ENCODE data around the gene ZNF593.
A peak's percentile ranks its signal among the peaks of the same experiment; 100 is the strongest.

Gene ZNF593

DNA sequence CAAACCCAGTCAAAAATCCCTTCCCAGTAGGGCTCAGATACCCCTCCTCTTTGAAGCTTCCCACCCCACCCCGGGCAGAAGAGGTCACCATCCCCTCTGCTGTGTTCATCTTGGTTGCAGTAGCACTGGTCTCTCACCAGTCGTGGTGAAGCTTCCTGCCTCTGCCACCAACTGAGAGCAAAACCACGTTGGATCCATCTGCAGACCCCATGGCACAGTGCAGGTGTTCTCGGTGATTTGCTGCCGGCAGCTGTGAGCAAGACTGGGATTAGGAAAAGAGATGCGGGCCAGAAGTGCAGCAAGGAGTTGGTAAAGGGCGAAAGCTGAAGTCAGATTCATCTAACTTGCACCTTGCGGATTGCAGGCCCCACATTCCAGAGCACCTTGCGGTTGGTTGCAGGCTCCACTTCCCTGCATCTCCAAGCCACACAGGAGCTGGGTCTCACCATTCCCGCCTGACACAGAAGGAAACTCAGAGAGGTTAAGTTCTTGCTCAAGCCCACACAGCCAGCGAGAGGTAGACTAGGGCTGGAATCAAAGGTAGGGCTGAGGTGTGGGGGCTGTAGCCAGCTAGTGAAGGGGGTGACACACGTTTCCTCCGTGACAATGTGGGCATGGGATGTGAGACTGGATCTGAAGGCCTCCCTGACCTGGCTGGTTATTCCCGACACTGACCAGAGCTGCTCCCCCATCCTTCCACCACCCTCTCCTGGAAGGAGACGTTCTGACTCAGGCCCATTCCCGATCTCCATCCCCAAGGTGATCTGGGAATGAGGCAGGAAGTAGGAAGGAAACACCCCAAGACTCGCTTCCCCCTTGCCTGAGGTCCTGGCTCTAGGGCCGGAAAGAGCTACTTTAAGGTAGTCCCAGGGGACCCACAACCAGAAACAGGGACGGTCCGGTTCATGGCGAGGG is 14.1 kb upstream of the ZNF593 start:
- Histone ChIP-seq H3K4me2 (ENCODE audit: low read length) (no peak overlapping the region), H3K27me3 (ENCODE audit: control insufficient read depth, insufficient read depth, low read length) (peaks cover 52% of the 10 kb centered on the region), H3K36me3 (ENCODE audit: insufficient read depth, low read length) (no peaks in the 10 kb centered on the region), H3K9me3 (replicated peaks; ENCODE audit: low read length) (no peaks in the 10 kb centered on the region), H3K4me1 (ENCODE audit: control insufficient read depth, insufficient read depth, low read length) (no peaks in the 10 kb centered on the region), H3K4me3 (ENCODE audit: low read length) (no peak overlapping the region), H3K9ac (ENCODE audit: low read depth, low read length) (no peak overlapping the region)

DNA sequence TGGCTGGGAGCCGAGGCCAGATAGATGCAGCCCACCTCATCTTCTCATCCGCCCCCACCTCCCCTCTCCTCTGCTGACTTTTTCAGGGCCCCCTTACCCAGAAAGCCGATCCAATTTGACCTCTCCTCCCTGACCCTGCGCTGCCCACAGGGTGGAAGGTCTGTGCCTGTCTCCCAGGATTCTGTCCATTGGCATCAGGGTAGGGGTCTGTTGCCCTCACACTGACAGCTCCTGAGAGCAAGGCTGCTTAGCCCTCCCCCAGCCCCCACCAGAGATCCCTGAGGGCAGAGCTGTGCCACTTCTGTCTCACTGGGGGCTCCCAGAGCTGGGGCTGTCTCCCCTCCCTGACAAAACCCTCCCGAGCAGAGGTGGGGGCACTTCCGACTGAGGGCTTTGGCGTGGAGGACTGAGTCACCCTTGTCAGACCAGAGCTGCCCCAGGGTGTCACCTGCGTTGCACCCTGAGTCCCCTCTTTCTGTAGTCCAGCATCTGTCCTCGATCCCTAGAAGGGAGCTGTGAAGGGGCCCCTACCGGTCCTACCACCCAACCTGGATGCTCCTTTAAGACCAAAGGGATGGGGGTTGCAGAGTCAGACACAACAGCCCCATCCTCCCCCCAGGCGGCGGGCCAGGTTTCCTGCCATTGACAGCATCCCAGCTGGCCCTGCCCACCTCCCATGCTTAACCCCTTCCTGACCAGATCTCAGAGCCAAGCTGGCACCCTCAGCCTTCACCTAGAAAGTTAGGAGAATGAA is 13.2 kb upstream of the ZNF593 start:
- Histone ChIP-seq H3K9me3 (replicated peaks; ENCODE audit: low read length) (no peaks in the 10 kb centered on the region), H3K4me1 (ENCODE audit: control insufficient read depth, insufficient read depth, low read length) (peaks cover 4% of the 10 kb centered on the region), H3K4me2 (ENCODE audit: low read length) (no peak overlapping the region), H3K4me3 (ENCODE audit: low read length) (no peak overlapping the region), H3K9ac (ENCODE audit: low read depth, low read length) (no peak overlapping the region), H3K27me3 (ENCODE audit: control insufficient read depth, insufficient read depth, low read length) (peaks cover 55% of the 10 kb centered on the region), H3K36me3 (ENCODE audit: insufficient read depth, low read length) (no peaks in the 10 kb centered on the region)

DNA sequence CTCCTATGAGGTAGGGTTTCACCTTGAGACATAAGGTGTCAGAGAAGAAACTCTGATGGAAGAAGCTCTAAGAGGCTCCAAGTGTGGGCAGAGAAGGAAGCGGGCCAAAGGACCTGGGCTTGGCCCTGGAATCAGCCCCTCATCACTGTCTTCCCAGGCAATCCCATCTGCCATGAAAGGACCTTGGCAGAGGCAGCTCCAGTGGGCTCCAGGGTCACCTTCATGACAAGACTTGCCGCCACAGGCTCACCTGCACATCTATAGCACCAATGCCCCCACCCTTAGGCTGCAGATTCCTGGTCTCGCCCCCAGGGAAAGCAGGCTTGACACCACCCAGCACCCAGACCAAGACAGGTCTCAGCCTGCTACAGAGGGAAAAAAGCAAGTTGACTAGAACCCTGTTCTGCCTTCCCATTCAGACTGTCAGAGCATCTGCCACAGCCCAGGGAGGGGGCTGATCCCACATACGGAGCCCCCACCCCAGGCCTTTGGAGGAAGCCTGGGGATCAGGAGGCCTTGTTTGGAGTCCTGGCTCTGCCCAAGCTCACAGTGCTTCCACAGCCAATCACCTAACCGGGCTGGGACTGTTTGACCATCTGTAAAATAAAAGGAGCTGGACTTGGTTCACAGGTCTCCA is 11.3 kb upstream of the ZNF593 start:
- no peak overlapping the region for H3K4me3 ChIP-seq (ENCODE audit: low read length)
- no peaks in the 10 kb centered on the region for H3K36me3 ChIP-seq (ENCODE audit: insufficient read depth, low read length)
- no peaks in the 10 kb centered on the region for H3K9me3 ChIP-seq (replicated peaks; ENCODE audit: low read length)
- peaks cover 13% of the 10 kb centered on the region for H3K4me1 ChIP-seq (ENCODE audit: control insufficient read depth, insufficient read depth, low read length)
- H3K9ac ChIP-seq (ENCODE audit: low read depth, low read length): no peak overlapping the region
- no peak overlapping the region for H3K4me2 ChIP-seq (ENCODE audit: low read length)
- peaks cover 54% of the 10 kb centered on the region for H3K27me3 ChIP-seq (ENCODE audit: control insufficient read depth, insufficient read depth, low read length)

DNA sequence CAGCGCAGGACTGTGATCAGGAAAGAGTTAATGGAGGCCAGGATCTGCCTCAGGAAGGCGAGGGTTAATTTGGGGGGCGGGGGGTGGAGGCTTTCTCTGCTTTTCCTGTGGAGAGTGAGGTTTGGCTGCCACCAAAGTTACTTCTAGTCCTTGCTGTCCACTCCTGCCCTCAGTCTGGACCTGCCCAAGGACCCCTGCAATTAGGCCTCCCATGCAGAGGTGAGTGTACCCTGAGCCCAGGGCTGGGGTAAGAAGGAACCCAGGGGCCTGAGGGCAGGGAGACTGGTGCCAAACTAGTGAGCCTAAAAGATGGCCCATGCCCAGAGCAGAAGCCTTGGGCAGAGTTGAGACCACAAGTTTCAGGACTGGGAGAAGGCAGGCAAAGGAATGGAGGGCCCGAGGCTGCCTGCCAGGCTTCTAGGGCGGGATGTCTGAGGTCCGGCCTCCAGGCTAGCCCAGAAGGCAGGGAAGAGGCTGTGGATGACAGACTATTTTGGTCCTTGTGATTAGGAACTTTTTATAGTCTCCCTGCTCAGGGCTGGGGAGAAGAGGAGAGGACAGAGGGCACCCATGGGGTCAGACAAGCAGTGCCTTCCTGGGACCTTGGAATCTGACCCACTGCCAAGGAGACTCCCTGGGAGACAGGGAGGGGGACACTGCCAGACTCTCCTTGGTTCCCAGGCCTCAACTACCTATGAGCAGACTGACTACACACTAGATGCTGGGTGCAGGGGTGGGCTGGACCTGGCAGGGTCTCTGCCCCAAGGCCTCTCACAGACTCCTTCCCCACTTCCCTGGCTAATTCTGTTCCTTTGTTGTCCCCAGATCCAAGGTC is 10.6 kb upstream of the ZNF593 start, which contains the start of gene FAM110D:
Gene FAM110D, plus strand, starts transcription at position 172 of the 835 bp plus-strand sequence. CDS start 2,213 bp downstream, outside the sequence.
- H3K4me2 ChIP-seq (ENCODE audit: low read length): no peak within 1 kb of the TSS
- H3K36me3 ChIP-seq (ENCODE audit: insufficient read depth, low read length): no peaks in the 10 kb centered on the region
- peaks cover 47% of the 10 kb centered on the region for H3K27me3 ChIP-seq (ENCODE audit: control insufficient read depth, insufficient read depth, low read length)
- no peaks in the 10 kb centered on the region for H3K9me3 ChIP-seq (replicated peaks; ENCODE audit: low read length)
- H3K9ac ChIP-seq (ENCODE audit: low read depth, low read length): no peak within 1 kb of the TSS
- no peak within 1 kb of the TSS for H3K4me3 ChIP-seq (ENCODE audit: low read length)
- H3K4me1 ChIP-seq (ENCODE audit: control insufficient read depth, insufficient read depth, low read length): peaks cover 16% of the 10 kb centered on the region

DNA sequence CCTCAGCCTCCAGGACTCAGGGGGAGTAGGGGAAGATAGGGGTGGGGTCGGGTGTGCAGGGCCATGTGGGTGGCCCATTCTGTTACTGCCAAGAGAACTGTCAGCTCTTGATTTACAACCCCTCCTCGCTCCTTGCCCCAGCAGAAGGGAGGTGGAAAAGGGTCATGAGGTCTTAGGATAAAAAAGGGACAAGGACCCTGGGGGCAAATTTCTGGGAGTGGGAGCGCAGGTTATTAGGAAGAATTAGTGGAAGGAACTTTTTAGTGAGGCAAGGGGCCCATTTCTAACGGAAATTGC is 10.0 kb upstream of the ZNF593 start:
- no peak overlapping the region for H3K4me3 ChIP-seq (ENCODE audit: low read length)
- peaks cover 45% of the 10 kb centered on the region for H3K27me3 ChIP-seq (ENCODE audit: control insufficient read depth, insufficient read depth, low read length)
- H3K4me1 ChIP-seq (ENCODE audit: control insufficient read depth, insufficient read depth, low read length): peaks cover 20% of the 10 kb centered on the region
- no peaks in the 10 kb centered on the region for H3K9me3 ChIP-seq (replicated peaks; ENCODE audit: low read length)
- H3K4me2 ChIP-seq (ENCODE audit: low read length): no peak overlapping the region
- no peak overlapping the region for H3K9ac ChIP-seq (ENCODE audit: low read depth, low read length)
- no peaks in the 10 kb centered on the region for H3K36me3 ChIP-seq (ENCODE audit: insufficient read depth, low read length)

DNA sequence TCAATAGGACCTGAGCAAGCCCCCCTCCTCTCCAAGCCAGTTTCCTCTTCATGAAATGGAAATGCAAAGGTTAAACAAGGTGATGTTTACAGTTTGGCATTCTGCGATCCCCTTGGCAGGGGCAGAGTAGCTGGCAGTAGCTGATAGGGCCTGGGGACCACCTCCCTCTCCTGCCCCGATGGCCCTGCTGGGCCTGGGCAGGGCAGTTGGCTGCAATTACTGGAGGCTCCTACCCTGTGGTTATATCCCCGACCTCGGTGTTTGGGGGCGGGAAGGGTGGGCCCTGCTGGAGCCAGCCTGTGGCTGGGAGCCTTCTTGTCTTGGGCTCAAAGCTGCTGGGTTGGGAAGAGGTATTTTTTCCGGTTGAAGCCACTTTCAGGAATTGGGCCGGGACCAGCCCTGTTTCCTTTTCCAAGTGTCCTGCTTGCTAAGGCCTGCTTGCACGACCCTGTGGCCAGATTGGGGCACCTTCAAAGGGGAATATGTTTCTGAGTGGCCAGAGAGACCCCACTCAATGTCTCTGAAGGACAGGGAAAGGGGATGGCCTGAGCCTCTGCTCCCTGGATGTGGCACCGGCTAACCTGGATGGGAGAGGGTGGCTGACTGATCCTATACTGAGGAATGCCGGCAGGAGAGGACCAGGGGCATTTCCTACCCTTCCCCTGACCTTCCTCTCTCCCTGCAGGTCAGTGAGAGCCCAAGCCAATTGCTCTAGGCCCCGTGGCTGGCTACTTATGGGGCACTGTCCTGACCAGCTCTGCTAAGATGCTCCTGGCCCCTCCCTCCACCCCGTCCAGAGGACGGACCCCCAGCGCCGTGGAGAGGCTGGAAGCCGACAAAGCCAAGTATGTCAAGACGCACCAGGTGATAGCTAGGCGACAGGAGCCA is 8.9 kb upstream of the ZNF593 start:
- H3K27me3 ChIP-seq (ENCODE audit: control insufficient read depth, insufficient read depth, low read length): peaks cover 41% of the 10 kb centered on the region
- H3K9ac ChIP-seq (ENCODE audit: low read depth, low read length): peak overlapping the region; percentile 52
- no peaks in the 10 kb centered on the region for H3K36me3 ChIP-seq (ENCODE audit: insufficient read depth, low read length)
- H3K4me2 ChIP-seq (ENCODE audit: low read length): peak overlapping the region; percentile 95
- peaks cover 20% of the 10 kb centered on the region for H3K4me1 ChIP-seq (ENCODE audit: control insufficient read depth, insufficient read depth, low read length)
- peak overlapping the region; percentile 69 for H3K4me3 ChIP-seq (ENCODE audit: low read length)
- no peaks in the 10 kb centered on the region for H3K9me3 ChIP-seq (replicated peaks; ENCODE audit: low read length)

DNA sequence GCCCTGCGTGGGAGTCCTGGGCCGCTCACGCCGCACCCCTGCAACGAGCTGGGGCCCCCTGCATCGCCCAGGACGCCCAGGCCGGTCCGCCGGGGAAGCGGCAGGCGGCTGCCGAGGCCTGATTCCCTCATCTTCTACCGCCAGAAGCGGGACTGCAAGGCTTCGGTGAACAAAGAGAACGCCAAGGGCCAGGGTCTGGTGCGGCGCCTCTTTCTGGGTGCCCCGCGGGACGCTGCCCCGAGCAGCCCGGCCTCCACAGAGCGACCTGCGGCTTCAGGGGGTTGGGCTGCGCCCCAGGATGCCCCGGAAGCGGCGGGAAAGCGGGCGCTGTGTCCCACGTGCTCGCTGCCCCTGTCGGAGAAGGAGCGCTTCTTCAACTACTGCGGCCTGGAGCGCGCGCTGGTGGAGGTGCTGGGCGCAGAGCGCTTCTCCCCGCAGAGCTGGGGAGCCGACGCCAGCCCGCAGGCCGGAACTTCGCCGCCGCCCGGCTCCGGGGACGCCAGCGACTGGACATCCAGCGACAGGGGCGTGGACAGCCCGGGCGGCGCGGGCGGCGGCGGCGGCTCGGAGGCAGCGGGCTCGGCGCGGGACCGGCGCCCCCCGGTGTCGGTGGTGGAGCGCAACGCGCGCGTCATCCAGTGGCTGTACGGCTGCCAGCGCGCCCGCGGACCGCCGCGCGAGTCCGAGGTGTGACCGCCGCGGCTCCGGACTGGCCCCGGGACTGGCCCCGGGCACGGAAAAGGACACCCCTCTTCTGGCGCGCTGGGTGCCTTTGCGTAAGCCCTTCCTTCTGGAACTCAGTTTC is 8.1 kb upstream of the ZNF593 start:
- Histone ChIP-seq H3K9me3 (replicated peaks; ENCODE audit: low read length) (no peaks in the 10 kb centered on the region), H3K4me3 (ENCODE audit: low read length) (peak overlapping the region; percentile 69), H3K9ac (ENCODE audit: low read depth, low read length) (peak overlapping the region; percentile 52), H3K4me1 (ENCODE audit: control insufficient read depth, insufficient read depth, low read length) (peaks cover 20% of the 10 kb centered on the region), H3K36me3 (ENCODE audit: insufficient read depth, low read length) (no peaks in the 10 kb centered on the region), H3K4me2 (ENCODE audit: low read length) (peak overlapping the region; percentile 95), H3K27me3 (ENCODE audit: control insufficient read depth, insufficient read depth, low read length) (peaks cover 33% of the 10 kb centered on the region)

DNA sequence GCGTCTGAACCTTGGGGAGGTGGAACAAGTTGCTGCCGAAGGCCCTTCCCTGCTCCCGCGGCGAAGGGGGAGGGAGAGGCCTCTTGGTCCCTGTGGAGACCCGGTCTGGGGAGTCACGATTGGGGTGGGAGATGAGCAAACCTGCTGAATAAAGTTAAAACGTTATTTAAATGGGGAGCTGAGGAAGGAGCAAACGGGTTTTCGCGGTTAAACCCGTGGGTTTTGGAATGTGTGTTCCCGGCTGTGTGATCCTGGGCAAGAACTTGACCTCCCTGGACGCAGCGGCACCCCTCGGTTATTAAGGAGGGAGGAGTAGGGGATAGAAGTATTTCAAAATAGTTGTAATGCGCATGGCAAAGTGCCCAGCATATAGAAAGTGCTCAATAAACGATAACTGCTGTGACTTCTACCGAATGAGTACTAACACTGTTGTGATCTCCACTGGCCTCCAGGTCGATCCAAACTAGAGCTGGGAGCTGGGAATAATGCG is 7.4 kb upstream of the ZNF593 start:
- H3K9me3 ChIP-seq (replicated peaks; ENCODE audit: low read length): no peaks in the 10 kb centered on the region
- peaks cover 29% of the 10 kb centered on the region for H3K27me3 ChIP-seq (ENCODE audit: control insufficient read depth, insufficient read depth, low read length)
- H3K4me1 ChIP-seq (ENCODE audit: control insufficient read depth, insufficient read depth, low read length): peaks cover 20% of the 10 kb centered on the region
- peak overlapping the region; percentile 69 for H3K4me3 ChIP-seq (ENCODE audit: low read length)
- H3K9ac ChIP-seq (ENCODE audit: low read depth, low read length): no peak overlapping the region
- H3K4me2 ChIP-seq (ENCODE audit: low read length): peak overlapping the region; percentile 95
- no peaks in the 10 kb centered on the region for H3K36me3 ChIP-seq (ENCODE audit: insufficient read depth, low read length)

DNA sequence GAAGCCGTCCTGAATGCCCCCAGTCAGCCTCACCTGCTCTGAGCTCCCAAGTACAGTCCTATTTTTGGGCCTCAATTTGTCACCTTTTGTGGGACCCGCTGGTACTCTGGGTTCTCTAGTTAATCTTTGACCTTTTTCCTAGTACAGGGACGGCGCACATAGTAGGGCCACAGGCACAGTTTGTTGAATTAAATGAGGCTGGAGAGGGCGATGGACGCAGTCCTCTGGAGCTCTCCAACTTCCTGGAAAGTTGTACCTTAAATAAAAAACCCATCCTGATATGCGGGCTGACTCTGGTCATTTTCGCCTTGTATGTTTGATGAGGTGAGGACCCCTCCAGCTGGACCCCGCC is 6.0 kb upstream of the ZNF593 start:
- H3K4me2 ChIP-seq (ENCODE audit: low read length): peak overlapping the region; percentile 86
- H3K27me3 ChIP-seq (ENCODE audit: control insufficient read depth, insufficient read depth, low read length): peaks cover 22% of the 10 kb centered on the region
- H3K4me3 ChIP-seq (ENCODE audit: low read length): peak overlapping the region; percentile 67
- no peaks in the 10 kb centered on the region for H3K9me3 ChIP-seq (replicated peaks; ENCODE audit: low read length)
- H3K4me1 ChIP-seq (ENCODE audit: control insufficient read depth, insufficient read depth, low read length): peaks cover 20% of the 10 kb centered on the region
- H3K9ac ChIP-seq (ENCODE audit: low read depth, low read length): peak overlapping the region; percentile 58
- H3K36me3 ChIP-seq (ENCODE audit: insufficient read depth, low read length): no peaks in the 10 kb centered on the region
